Measurements from ENCODE around the gene WRNIP1.
"Not testable (repeated sequence)": the region's sequence is repeated elsewhere in the genome, so short reads cannot be mapped to it uniquely, and the experiment has no call there.

WRNIP1 gene

GRCh38 chr6:2796861-2797260, 31.7 kb downstream of the WRNIP1 start:
- Histone ChIP-seq H3K4me1 (ENCODE audit: control insufficient read depth, insufficient read depth, low read length) (no peaks in the 10 kb centered on the region), H3K27ac (ENCODE audit: low read depth, low read length) (no peak overlapping the region), H3K27me3 (ENCODE audit: control insufficient read depth, insufficient read depth, low read length) (no peaks in the 10 kb centered on the region)

GRCh38 chr6:2797564-2798031, 32.4 kb downstream of the WRNIP1 start:
- H3K36me3 ChIP-seq (ENCODE audit: control insufficient read depth, insufficient read depth, low read length) = no peaks in the 10 kb centered on the region
- H3K9ac ChIP-seq (ENCODE audit: low read length) = no peak overlapping the region
- no peak overlapping the region for H3K4me3 ChIP-seq (ENCODE audit: low read length)
- no peak overlapping the region for H3K27ac ChIP-seq (ENCODE audit: low read depth, low read length)
- no peaks in the 10 kb centered on the region for H3K27me3 ChIP-seq (ENCODE audit: control insufficient read depth, insufficient read depth, low read length)
- H3K4me1 ChIP-seq (ENCODE audit: control insufficient read depth, insufficient read depth, low read length) = no peaks in the 10 kb centered on the region

More at GRCh38 chr6:2796861-2797260, 31.7 kb downstream of the WRNIP1 start:
- Histone ChIP-seq H3K36me3 (ENCODE audit: control insufficient read depth, insufficient read depth, low read length) (no peaks in the 10 kb centered on the region), H3K9ac (ENCODE audit: low read length) (no peak overlapping the region), H3K4me3 (ENCODE audit: low read length) (no peak overlapping the region)

GRCh38 chr6:2798586-2799134, 33.5 kb downstream of the WRNIP1 start:
- Histone ChIP-seq H3K27me3 (ENCODE audit: control insufficient read depth, insufficient read depth, low read length) (no peaks in the 10 kb centered on the region), H3K36me3 (ENCODE audit: control insufficient read depth, insufficient read depth, low read length) (no peaks in the 10 kb centered on the region), H3K4me1 (ENCODE audit: control insufficient read depth, insufficient read depth, low read length) (no peaks in the 10 kb centered on the region)

GRCh38 chr6:2799936-2800527, 34.8 kb downstream of the WRNIP1 start:
- H3K27ac ChIP-seq (ENCODE audit: low read depth, low read length) = no peak overlapping the region
- H3K4me1 ChIP-seq (ENCODE audit: control insufficient read depth, insufficient read depth, low read length) = no peaks in the 10 kb centered on the region
- H3K36me3 ChIP-seq (ENCODE audit: control insufficient read depth, insufficient read depth, low read length) = no peaks in the 10 kb centered on the region
- H3K4me3 ChIP-seq (ENCODE audit: low read length) = no peak overlapping the region
- H3K9ac ChIP-seq (ENCODE audit: low read length) = no peak overlapping the region
- no peaks in the 10 kb centered on the region for H3K27me3 ChIP-seq (ENCODE audit: control insufficient read depth, insufficient read depth, low read length)

More at GRCh38 chr6:2798586-2799134, 33.5 kb downstream of the WRNIP1 start:
- H3K27ac ChIP-seq (ENCODE audit: low read depth, low read length) = no peak overlapping the region
- H3K9ac ChIP-seq (ENCODE audit: low read length) = no peak overlapping the region
- no peak overlapping the region for H3K4me3 ChIP-seq (ENCODE audit: low read length)

- no peaks in the 10 kb centered on the region for H3K27me3 ChIP-seq (ENCODE audit: control insufficient read depth, insufficient read depth, low read length)
- H3K4me3 ChIP-seq (ENCODE audit: low read length) = no peak overlapping the region
- no peaks in the 10 kb centered on the region for H3K36me3 ChIP-seq (ENCODE audit: control insufficient read depth, insufficient read depth, low read length)
- no peaks in the 10 kb centered on the region for H3K4me1 ChIP-seq (ENCODE audit: control insufficient read depth, insufficient read depth, low read length)
- H3K27ac ChIP-seq (ENCODE audit: low read depth, low read length) = no peak overlapping the region
- H3K9ac ChIP-seq (ENCODE audit: low read length) = no peak overlapping the region
Observed at GRCh38 chr6:2800552-2801316, 35.5 kb downstream of the WRNIP1 start.

GRCh38 chr6:2801687-2802086, 36.5 kb downstream of the WRNIP1 start:
- not testable (repeated sequence) for H3K9ac ChIP-seq (ENCODE audit: low read length); H3K4me1 ChIP-seq (ENCODE audit: control insufficient read depth, insufficient read depth, low read length)

GRCh38 chr6:2802521-2803060, 37.4 kb downstream of the WRNIP1 start:
- Histone ChIP-seq H3K27me3 (ENCODE audit: control insufficient read depth, insufficient read depth, low read length) (no peaks in the 10 kb centered on the region), H3K27ac (ENCODE audit: low read depth, low read length) (no peak overlapping the region)

More at GRCh38 chr6:2801687-2802086, 36.5 kb downstream of the WRNIP1 start:
- H3K27ac ChIP-seq (ENCODE audit: low read depth, low read length); H3K27me3 ChIP-seq (ENCODE audit: control insufficient read depth, insufficient read depth, low read length); H3K4me3 ChIP-seq (ENCODE audit: low read length); H3K36me3 ChIP-seq (ENCODE audit: control insufficient read depth, insufficient read depth, low read length): not testable (repeated sequence)

GRCh38 chr6:2803731-2804429, 38.7 kb downstream of the WRNIP1 start:
- Histone ChIP-seq H3K36me3 (ENCODE audit: control insufficient read depth, insufficient read depth, low read length) (no peaks in the 10 kb centered on the region), H3K4me1 (ENCODE audit: control insufficient read depth, insufficient read depth, low read length) (no peaks in the 10 kb centered on the region), H3K27me3 (ENCODE audit: control insufficient read depth, insufficient read depth, low read length) (no peaks in the 10 kb centered on the region), H3K4me3 (ENCODE audit: low read length) (no peak overlapping the region), H3K9ac (ENCODE audit: low read length) (no peak overlapping the region), H3K27ac (ENCODE audit: low read depth, low read length) (no peak overlapping the region)

More at GRCh38 chr6:2802521-2803060, 37.4 kb downstream of the WRNIP1 start:
- Histone ChIP-seq H3K4me1 (ENCODE audit: control insufficient read depth, insufficient read depth, low read length) (no peaks in the 10 kb centered on the region), H3K36me3 (ENCODE audit: control insufficient read depth, insufficient read depth, low read length) (no peaks in the 10 kb centered on the region), H3K4me3 (ENCODE audit: low read length) (no peak overlapping the region), H3K9ac (ENCODE audit: low read length) (no peak overlapping the region)

- no peak overlapping the region for H3K9ac ChIP-seq (ENCODE audit: low read length)
- H3K36me3 ChIP-seq (ENCODE audit: control insufficient read depth, insufficient read depth, low read length) = no peaks in the 10 kb centered on the region
- no peaks in the 10 kb centered on the region for H3K4me1 ChIP-seq (ENCODE audit: control insufficient read depth, insufficient read depth, low read length)
- no peak overlapping the region for H3K27ac ChIP-seq (ENCODE audit: low read depth, low read length)
- no peaks in the 10 kb centered on the region for H3K27me3 ChIP-seq (ENCODE audit: control insufficient read depth, insufficient read depth, low read length)
- no peak overlapping the region for H3K4me3 ChIP-seq (ENCODE audit: low read length)
Observed at GRCh38 chr6:2804516-2804915, 39.3 kb downstream of the WRNIP1 start.

- no peaks in the 10 kb centered on the region for H3K4me1 ChIP-seq (ENCODE audit: control insufficient read depth, insufficient read depth, low read length)
- H3K9ac ChIP-seq (ENCODE audit: low read length) = no peak overlapping the region
- H3K27me3 ChIP-seq (ENCODE audit: control insufficient read depth, insufficient read depth, low read length) = no peaks in the 10 kb centered on the region
- H3K4me3 ChIP-seq (ENCODE audit: low read length) = no peak overlapping the region
- no peaks in the 10 kb centered on the region for H3K36me3 ChIP-seq (ENCODE audit: control insufficient read depth, insufficient read depth, low read length)
- H3K27ac ChIP-seq (ENCODE audit: low read depth, low read length) = no peak overlapping the region
Observed at GRCh38 chr6:2805031-2805430, 39.8 kb downstream of the WRNIP1 start.

- Histone ChIP-seq H3K36me3 (ENCODE audit: control insufficient read depth, insufficient read depth, low read length) (no peaks in the 10 kb centered on the region), H3K27me3 (ENCODE audit: control insufficient read depth, insufficient read depth, low read length) (no peaks in the 10 kb centered on the region), H3K4me3 (ENCODE audit: low read length) (no peak overlapping the region), H3K9ac (ENCODE audit: low read length) (no peak overlapping the region), H3K4me1 (ENCODE audit: control insufficient read depth, insufficient read depth, low read length) (no peaks in the 10 kb centered on the region), H3K27ac (ENCODE audit: low read depth, low read length) (no peak overlapping the region)
Observed at GRCh38 chr6:2806644-2807043, 41.5 kb downstream of the WRNIP1 start.

Data from rectal smooth muscle tissue (tissue), 1 donor.